GM21825 (cell line): ENCODE measurements around the gene CTNNBL1.

Experiments used
- ATAC-seq: cut with Tn5 transposase; IDR thresholded peaks from one replicate; pipeline ENCODE4 v1.9.1; 2021; ENCODE audit warnings: mild to moderate bottlenecking, moderate library complexity; ENCODE audit not compliant: unreplicated experiment

Gene CTNNBL1

DNA sequence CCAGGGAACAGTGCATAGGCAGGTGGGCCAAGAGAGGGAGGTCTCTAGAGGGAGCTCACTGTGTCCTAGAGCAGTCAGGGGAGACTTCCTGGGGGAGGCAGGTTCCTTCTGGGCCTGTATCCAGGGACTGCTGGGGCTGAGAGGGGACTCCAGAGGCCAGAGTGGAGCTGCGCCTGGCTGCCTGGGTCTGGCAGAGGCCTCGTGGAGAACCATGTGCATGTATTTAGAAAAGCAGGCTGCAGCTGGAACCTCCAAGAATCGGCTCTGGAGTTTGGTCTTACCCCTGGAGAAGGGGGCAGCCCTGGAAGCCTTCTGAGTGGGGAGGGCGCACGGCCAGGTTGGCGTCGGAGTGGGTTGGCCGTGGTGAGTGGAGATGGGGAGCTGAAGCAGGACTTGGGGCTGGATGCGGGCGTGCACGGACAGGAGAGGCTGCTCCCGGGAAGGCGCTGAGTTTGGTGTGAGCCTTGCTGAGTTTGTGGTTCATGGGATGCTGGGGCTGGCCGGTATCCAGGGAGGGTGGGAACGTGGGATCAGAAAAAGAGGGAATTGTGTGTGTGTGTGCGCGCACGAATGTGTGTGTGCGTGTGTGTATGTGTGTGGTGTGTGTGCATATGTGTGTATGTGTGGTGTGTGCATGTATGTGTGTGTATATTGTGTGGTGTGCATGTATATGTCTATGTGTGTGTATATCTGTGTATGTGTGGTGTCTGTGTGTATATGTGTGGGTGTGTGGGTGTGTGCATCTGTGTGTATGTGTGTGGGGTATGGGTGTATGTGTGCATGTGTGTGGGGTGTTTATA lies 219.9 kb downstream of the CTNNBL1 start:
- no peak for ATAC-seq

DNA sequence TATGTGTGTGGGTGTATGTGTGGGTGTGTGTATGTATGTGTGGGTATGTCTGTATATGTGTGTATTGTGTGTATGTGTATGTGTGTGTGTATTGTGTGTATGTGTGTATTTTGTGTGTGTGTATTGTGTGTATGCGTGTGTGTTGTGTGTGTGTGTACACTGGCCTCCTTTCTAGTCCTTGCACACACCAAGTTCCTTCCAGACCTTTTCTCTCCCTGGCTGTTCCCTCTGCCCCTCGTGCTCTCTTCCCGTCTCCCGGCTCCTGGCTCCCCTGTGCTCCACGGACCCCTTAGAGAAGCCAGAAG lies 220.5 kb downstream of the CTNNBL1 start:
- no peak for ATAC-seq

DNA sequence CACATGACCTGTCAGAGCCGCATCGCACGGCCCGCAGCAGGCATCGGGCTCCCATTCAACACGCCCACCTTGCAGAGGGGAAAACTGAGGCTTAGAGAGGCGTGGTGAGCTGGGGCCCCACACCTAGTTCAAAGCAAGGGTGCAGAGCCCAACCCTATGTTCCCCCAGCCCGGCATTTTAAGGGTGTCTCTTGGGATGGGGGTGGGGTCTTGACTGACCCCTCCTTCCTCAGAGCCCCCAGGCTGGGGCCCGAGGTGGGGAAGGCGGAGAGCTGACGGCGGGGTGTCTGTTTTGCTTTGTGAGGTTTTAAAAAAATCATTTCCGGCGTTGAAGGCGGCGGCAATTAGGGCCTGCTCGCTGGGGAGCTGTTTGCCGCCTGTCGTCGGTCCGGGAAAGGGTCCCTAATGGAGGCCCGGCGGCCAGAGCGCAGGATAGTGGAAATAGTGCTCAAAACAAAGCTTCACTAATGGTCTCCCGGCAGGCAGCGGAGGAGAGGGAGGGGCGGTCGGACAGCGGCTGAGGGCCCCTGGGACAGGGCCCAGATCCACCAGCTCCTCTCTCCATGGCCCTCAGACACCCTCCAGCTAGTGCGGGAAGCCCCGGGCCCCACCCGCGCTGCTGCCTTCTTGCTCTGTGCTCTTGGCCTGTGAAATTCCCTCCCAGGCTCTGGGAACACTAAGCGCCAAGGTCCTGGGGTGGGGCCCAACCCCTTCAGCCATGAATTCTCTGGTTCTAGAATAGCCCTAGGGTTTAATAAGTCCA lies 221.0 kb downstream of the CTNNBL1 start:
- ATAC-seq = no peak

DNA sequence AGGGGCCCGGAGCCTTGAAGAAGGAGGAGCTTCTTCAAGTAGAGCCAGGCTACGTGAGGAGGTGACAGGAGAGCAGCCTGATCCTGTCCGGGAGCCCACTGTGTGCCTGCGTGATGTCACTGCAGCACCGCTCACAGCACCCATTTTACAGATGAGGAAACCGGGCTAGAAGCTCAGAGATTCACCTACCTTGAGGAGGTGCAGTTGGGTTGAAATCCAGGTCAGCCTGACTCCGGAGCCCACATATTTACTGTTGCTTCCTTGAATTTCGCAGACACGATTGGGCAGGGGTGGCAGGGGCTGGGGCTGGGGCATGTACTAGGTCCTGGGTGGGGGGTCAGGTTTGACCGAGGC lies 221.6 kb downstream of the CTNNBL1 start:
- no peak for ATAC-seq

DNA sequence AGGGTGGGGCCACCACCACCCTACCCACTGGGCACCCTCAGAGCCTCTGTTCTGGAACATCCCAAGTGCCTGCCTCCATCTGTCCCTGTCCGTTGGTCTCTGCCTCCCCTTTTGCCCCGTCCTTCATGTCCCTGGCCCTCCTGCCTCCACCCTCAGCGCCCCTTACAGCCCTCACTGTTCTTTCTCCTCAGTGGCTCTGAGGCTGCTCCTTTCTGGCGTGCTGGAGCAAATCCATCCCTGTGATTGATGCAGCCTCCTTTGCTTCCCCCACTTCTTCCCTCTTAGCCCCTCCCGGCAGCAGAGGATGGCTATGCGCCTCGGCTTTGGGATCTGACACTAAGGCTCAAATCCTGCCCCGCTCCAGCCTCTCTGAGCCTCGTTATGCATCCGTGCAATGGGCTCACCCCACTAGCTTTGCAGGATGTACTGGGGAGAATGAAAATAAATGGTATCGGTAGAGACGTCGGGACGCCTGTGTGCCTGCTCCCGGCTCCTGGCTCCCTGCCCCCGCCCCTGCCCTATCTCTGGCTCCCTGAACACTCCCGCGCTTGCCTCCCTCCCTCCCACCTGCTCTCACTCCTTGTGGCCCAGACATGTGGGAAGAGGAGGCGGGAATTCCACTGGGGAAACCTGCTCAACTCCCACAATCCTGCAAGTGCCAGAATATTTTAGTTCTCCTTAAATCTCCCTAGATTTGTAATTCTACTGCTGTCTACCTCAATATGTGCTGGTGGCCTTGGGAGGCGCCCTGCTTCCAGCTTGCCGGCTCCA lies 222.2 kb downstream of the CTNNBL1 start:
- no peak for ATAC-seq

DNA sequence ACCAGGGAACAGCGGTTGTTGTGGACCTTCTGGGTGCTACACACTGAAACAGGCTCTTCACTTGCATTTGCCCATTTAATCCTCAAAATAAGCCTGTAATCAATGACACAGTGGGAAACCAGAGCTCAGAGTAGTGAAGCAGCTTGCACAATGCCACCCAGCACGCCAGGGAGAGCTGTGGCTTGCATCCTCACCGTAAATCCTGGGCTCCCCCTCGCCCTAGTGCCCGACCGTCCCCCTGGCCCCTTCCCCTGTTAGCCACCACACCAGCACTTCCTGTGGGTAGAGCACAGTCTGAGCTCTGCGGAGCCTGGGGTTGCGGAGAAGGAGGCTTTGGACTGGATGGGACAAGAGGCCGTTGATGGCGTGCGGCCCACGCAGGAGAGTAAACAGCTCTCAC lies 223.6 kb downstream of the CTNNBL1 start:
- ATAC-seq = no peak

DNA sequence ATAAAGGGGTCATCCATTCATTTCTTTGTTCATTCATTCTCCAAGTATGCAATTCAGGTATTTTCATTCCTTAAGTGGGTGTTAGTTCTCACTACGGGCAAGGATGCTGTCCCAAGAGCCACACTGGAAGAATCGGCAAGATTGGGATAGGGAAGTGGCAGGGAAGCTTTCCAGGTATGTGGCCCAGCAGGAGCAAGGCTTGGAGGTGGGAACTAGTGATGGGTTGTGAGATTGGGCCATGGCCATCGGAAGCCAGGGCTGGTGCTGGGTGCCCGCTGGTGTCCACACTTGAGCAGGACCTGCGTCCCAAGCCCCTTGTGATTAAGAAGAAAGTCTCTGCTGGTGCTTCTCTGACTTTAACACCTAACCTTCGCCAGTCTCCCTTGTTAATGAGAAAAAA lies 224.2 kb downstream of the CTNNBL1 start:
- no peak for ATAC-seq

DNA sequence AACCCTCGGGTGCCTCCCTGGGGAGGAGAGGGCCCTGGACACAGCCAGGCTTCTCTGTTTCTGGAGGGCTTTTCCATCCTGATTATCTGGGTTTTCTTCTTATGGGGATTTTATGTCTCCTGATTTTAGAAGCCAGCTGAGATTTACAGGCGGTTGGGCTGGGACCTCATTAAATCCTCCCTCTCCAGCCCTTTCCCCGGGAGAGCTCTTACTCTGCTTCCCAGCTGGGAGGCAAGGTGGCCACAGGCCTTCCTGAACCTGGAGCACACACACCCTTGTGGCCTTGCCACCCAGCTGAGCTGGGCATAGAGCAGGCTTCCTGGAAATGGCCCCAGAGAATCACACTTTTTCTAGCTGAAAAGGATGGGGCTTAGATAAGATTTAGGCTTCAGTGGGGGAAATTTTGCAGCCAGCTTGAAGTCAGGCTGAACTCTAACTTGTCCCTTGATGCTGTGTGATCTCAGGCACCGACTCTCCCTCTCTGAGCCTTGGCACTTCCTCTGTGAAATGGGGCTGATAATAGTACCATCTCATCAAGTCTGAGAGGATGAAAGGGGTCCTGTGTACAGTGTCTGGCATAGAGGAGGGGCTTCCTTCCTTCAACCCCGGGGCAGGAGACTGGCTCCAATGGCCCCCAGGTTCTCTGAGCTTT lies 225.7 kb downstream of the CTNNBL1 start:
- ATAC-seq = no peak

DNA sequence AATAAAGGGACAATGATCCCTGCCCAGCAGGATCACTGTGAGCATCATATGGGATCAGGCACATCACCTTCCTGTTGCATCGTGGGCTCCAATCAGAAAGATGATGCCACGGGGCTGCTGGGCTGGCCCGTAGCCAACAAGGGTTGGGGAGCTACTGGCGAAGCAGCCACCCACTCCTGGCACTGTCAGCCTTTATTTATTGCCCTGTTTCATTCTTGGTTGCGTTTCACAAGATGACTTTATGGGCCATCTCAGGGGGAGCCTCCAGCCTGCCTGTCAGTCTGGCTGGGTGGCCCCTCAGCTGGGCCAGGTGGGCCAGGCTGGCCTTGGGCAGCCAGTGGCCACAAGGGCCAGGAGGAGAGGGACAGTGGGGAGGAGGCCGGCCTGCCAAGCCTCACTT lies 226.4 kb downstream of the CTNNBL1 start:
- no peak for ATAC-seq

DNA sequence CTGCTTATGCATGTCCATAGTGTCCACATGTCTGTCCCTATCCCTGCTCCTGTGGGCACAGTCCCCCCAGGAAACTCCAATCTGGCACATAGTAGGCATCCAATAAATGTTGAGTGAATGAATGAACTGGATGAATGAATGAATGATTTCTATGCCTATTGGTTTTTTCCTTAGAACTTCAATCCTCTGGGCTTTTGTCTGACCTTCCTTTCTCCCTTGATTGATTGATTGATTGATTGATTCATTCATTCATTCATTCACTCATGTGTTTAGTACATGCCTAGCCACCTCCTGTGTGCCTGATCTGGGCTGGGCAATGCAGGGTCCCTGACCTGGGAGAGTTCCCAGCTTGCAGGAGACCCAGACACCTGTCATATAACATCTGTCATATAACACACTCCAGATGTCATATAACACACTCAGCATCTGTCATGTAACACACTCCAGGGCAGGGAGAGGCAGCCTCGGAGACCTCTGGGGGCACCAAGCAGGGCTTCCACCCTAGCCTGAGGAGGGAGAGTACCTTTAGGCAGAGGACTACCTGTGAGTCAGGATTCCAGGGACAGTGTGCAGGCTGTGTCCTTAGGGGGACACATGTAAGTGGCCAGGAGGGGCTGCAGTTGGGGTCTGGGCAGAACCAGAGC lies 227.0 kb downstream of the CTNNBL1 start:
- ATAC-seq = no peak

DNA sequence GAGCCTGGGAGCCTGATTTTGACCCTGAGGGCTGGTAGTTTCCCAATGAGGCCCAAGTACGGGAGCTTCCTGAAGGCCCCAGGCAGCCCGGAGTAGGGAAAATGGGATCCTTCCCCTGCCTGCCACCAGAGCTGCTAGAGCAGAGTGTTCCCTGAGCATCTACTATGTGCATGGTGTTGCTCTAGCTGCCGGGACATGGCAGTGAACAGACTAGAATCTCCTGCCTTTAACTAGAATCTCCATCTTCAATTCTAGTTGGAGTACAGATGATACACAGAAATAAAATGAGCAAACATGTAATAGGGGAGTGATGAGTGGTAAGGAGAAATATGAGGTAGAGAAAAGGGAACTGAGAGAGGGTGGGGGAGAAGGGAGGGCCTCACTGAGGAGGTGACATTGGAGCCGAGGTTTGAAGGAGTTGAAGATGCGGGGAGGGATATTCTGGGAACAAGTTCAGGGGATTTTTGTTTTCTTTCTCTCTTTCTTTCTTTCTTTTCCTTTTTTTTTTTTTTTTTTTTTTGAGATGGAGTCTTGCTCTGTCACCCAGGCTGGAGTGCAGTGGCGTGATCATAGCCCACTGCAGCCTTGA lies 227.6 kb downstream of the CTNNBL1 start:
- peak; percentile 63 for ATAC-seq
